Measurements from ENCODE around the gene TENM3. TPM values are rescaled to one million over a fixed set of nuclear protein-coding genes. Genes with fewer than 3 reads are reported as not detected.

TENM3 gene
- total and polyA plus RNA-seq, 2 of the 8 experiments (the other 6 are each of a cell fraction or from before 2014, with no cell fraction given): 36.9 to 69.3 TPM

DNA sequence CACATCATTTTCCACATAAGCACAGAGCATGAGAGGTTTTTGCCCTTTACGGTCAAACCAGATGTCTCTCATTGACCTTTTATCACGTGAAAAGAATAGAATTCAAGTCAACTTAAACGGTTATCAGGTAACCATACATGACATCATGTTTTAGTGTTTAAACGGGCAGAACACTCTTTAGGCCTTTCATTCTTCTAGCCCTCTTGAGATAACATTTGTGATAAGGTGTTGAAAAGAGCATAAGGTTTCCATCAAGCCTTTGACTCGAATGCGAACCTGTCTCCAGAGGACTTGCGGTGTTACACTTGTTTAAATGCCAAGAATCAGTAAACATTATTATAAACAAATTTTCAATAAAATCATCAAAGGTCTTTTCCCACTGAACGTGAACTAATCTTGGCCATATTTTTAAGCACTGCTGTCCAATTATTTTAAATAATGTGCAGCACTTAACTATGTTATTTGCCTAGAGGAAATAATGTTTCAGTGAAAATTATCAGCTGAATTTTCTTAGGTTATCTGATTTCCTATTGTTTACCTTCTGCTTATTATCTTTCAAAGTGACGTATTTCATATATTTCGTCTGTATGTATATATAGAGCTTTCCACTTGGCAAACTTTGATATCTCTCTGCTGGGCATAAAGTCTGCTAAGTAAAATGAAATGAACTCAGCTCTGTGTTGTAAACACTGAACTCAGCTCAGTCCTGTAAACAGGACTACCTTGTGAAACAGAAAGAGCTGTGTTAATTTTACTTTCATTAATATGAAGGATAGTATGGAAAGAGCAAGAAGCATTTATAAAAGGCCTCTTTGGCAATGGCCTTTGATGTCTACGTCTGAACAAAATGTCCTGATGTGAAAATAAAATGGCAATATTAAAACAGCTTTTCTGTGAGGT, 33.3 kb downstream of the TENM3 start:
- no peaks in the 10 kb centered on the region for H3K23me2 ChIP-seq (ENCODE audit: low read depth, low read length)
- no peak overlapping the region for H3K27ac ChIP-seq (ENCODE audit: low read depth, low read length)
- H2BK15ac ChIP-seq (ENCODE audit: low read length): no peak overlapping the region
- no peak overlapping the region for H3K56ac ChIP-seq (replicated peaks; ENCODE audit: insufficient read length, low read depth, low read length)
- no peak overlapping the region for H2AK5ac ChIP-seq (ENCODE audit: low read depth, low read length)
- no peaks in the 10 kb centered on the region for H3K27me3 ChIP-seq (replicated peaks in 1 of 4; ENCODE audit: control insufficient read depth in 3 of 4, extremely low read depth in 1 of 4, insufficient read depth in 3 of 4, low read length in 3 of 4)
- H4K20me1 ChIP-seq (replicated peaks in 1 of 2; ENCODE audit: control insufficient read depth in 1 of 2, insufficient read depth in 2 of 2, low read length in 2 of 2): no peaks in the 10 kb centered on the region
- ChIA-PET CTCF (ENCODE audit: partially characterized antibody) (interaction anchor here (0.6 to 1.5 kb wide), 4 partner anchors 10 to 513 kb away, joined by 3 to 4 read pairs (median 3); no protein-coding TSS in a partner anchor), POLR2A (ENCODE audit: partially characterized antibody) (no interaction called here)
- no peaks in the 10 kb centered on the region for H3K36me3 ChIP-seq (ENCODE audit: control insufficient read depth in 2 of 4, insufficient read depth in 4 of 4, low read length in 3 of 4)
- no peak overlapping the region for H4K5ac ChIP-seq (ENCODE audit: insufficient read length, low read depth, low read length)
- no peak overlapping the region for H2BK120ac ChIP-seq (replicated peaks; ENCODE audit: low read depth, low read length)
- H2BK12ac ChIP-seq (ENCODE audit: low read depth, low read length): no peak overlapping the region
- no peak overlapping the region for H2BK20ac ChIP-seq (ENCODE audit: low read length)
- H2AFZ ChIP-seq (ENCODE audit: low read length): no peak overlapping the region
- H3K4me2 ChIP-seq (ENCODE audit: insufficient read depth in 1 of 2, low read depth in 2 of 2, low read length in 2 of 2): no peak overlapping the region
- no peak overlapping the region for H3K23ac ChIP-seq (ENCODE audit: insufficient read length)
- DNase-seq (ENCODE audit: low read depth in 1 of 2, low spot score in 2 of 2) (no peak), FAIRE-seq (no peak)
- peaks cover 5 to 17% (median 8%) of the 10 kb centered on the region in 4 experiments for H3K4me1 ChIP-seq (replicated peaks in 1 of 4; ENCODE audit: control insufficient read depth in 3 of 4, insufficient read depth in 4 of 4, low read length in 3 of 4)
- no peaks in the 10 kb centered on the region for H3K79me1 ChIP-seq (ENCODE audit: low read depth, low read length)
- no peak overlapping the region for H3K4me3 ChIP-seq (ENCODE audit: extremely low read depth in 1 of 4, insufficient read depth in 2 of 4, low read depth in 3 of 4, low read length in 4 of 4)
- 92% methylated on average over 11 of the region's 11 CpGs; no CpG with 5 or more reads in 1 of the 2 experiments for whole genome bisulfite sequencing, 2 experiments (ENCODE audit: extremely low coverage in 1 of 2, insufficient coverage in 1 of 2, insufficient read length in 1 of 2, insufficient replicate concordance in 2 of 2, low coverage in 1 of 2, low lambda C conversion rate in 2 of 2, missing lambda C conversion rate in 1 of 2)
- no peaks in the 10 kb centered on the region for H3K9me3 ChIP-seq (ENCODE audit: insufficient read depth in 2 of 2, low read depth in 1 of 2, low read length in 1 of 2)
- no peak overlapping the region for H3K18ac ChIP-seq (ENCODE audit: extremely low read depth, low read length)
- no peak overlapping the region for H3K14ac ChIP-seq (ENCODE audit: insufficient read length)
- H3K4ac ChIP-seq (replicated peaks; ENCODE audit: insufficient read length, low read depth, low read length): no peak overlapping the region
- no peak overlapping the region for H3K9ac ChIP-seq (replicated peaks in 1 of 4; ENCODE audit: extremely low read depth in 1 of 4, low read depth in 3 of 4, low read length in 3 of 4)
- H4K8ac ChIP-seq (ENCODE audit: extremely low read depth, insufficient read depth, low read length): no peak overlapping the region
- no peaks in the 10 kb centered on the region; a peak in 1 of 4 replicates for H3K79me2 ChIP-seq (ENCODE audit: control insufficient read depth in 1 of 2, insufficient read depth in 2 of 2, low read length in 2 of 2)
- no peak overlapping the region for H2BK5ac ChIP-seq (ENCODE audit: low read depth, low read length)
- no peak overlapping the region for H4K91ac ChIP-seq (replicated peaks; ENCODE audit: insufficient read length, low read length)
- TF ChIP-seq, protein P1, sequence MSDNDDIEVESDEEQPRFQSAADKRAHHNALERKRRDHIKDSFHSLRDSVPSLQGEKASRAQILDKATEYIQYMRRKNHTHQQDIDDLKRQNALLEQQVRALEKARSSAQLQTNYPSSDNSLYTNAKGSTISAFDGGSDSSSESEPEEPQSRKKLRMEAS (IDR thresholded peaks at IDR 0.05): no peak
- TF ChIP-seq ASH2L (IDR thresholded peaks at IDR 0.05; ENCODE audit: low read length): no peak
